IMR-90 (cell line): ENCODE results near the gene CHMP4B. TPM values are rescaled to one million over a fixed set of nuclear protein-coding genes. Genes with fewer than 3 reads are reported as not detected.

Source experiments
- ATAC-seq: fragments of 200-7000 bp; cut with Tn5 transposase; 2 replicates; pipeline ENCODE4 v1.9.1; 2020; ENCODE audit warnings: low read depth, mild to moderate bottlenecking, moderate library complexity
- BruUV-seq: library from RNA; stranded (reverse); fragments of 400-500 nt; replicated peaks from 2 replicates; lab custom pipeline; 2021; lab: Mats Ljungman, UMichigan
- CTCF ChIA-PET: fragments of 300-600 bp; formaldehyde crosslinking; extraction: SDS; loops from one replicate; lab custom pipeline; 2021; ENCODE audit warnings: antibody characterized with exemption; lab: Yijun Ruan, JAX
- POLR2A ChIA-PET: fragments of 300-600 bp; sonication (Branson Sonifier 250); formaldehyde crosslinking; loops from one replicate; lab custom pipeline; 2022; ENCODE audit warnings: antibody characterized with exemption; ENCODE audit not compliant: unreplicated experiment; lab: Charles Lee
- DNase-seq: peaks from one replicate; pipeline ENCODE4 v3.0.0; 2013
- H2AFZ ChIP-seq: replicated peaks from 2 replicates; pipeline ENCODE3; 2013; ENCODE audit warnings: low read length, mild to moderate bottlenecking; ENCODE audit not compliant: poor library complexity
- H2AK5ac ChIP-seq: 2 replicates; pipeline ENCODE4 v1.6.1; 2013; ENCODE audit warnings: low read depth, low read length, inconsistent platforms
- H2AK9ac ChIP-seq: replicated peaks from 2 replicates; pipeline ENCODE3; 2013; ENCODE audit warnings: mild to moderate bottlenecking, low read depth, low read length, moderate library complexity; ENCODE audit not compliant: poor library complexity
- H2BK120ac ChIP-seq: 2 replicates; pipeline ENCODE4 v1.6.1; 2013; ENCODE audit warnings: low read depth, low read length, inconsistent platforms
- H2BK15ac ChIP-seq: 3 replicates; pipeline ENCODE4 v1.6.1; 2013; ENCODE audit warnings: low read depth, low read length, inconsistent platforms
- H2BK20ac ChIP-seq: 2 replicates; pipeline ENCODE4 v1.6.1; 2013; ENCODE audit warnings: low read depth, mild to moderate bottlenecking, inconsistent platforms, low read length, moderate library complexity
- H2BK5ac ChIP-seq: 2 replicates; pipeline ENCODE4 v1.6.1; 2013; ENCODE audit warnings: mild to moderate bottlenecking, low read depth, low read length, inconsistent platforms; ENCODE audit not compliant: poor library complexity, severe bottlenecking
- H3K14ac ChIP-seq: replicated peaks from 2 replicates; pipeline ENCODE4 v1.6.1; 2013; ENCODE audit warnings: low read depth, low read length, inconsistent platforms
- H3K18ac ChIP-seq: 2 replicates; pipeline ENCODE4 v1.6.1; 2013; ENCODE audit warnings: low read depth, low read length, control low read depth
- H3K23ac ChIP-seq: 2 replicates; pipeline ENCODE4 v1.6.1; 2013; ENCODE audit warnings: low read depth, low read length, inconsistent platforms
- H3K27ac ChIP-seq: 2 replicates; pipeline ENCODE4 v1.5.1; 2013; ENCODE audit warnings: mild to moderate bottlenecking, control low read depth, low read length; ENCODE audit not compliant: insufficient read depth
- H3K27me3 ChIP-seq: 2 replicates; pipeline ENCODE4 v1.6.1; 2013; ENCODE audit warnings: low read length; ENCODE audit not compliant: control insufficient read depth, insufficient read depth
- H3K36me3 ChIP-seq: 2 replicates; pipeline ENCODE4 v1.6.1; 2013; ENCODE audit warnings: low read length, mixed read lengths; ENCODE audit not compliant: control insufficient read depth, insufficient read depth
- H3K4ac ChIP-seq: 2 replicates; pipeline ENCODE4 v1.6.1; 2013; ENCODE audit warnings: low read depth, low read length, inconsistent platforms
- H3K4me1 ChIP-seq: 2 replicates; pipeline ENCODE4 v1.6.1; 2013; ENCODE audit warnings: low read length, mixed read lengths; ENCODE audit not compliant: control insufficient read depth, insufficient read depth
- H3K4me2 ChIP-seq: 2 replicates; pipeline ENCODE4 v1.6.1; 2013; ENCODE audit warnings: low read depth, mild to moderate bottlenecking, control low read depth, low read length, moderate library complexity
- H3K4me3 ChIP-seq: 2 replicates; pipeline ENCODE4 v1.5.1; 2013; ENCODE audit warnings: low read depth, mild to moderate bottlenecking, control low read depth, low read length, moderate library complexity; ENCODE audit not compliant: insufficient read depth
- H3K56ac ChIP-seq: 2 replicates; pipeline ENCODE4 v1.6.1; 2013; ENCODE audit warnings: low read length, inconsistent platforms; ENCODE audit not compliant: insufficient read depth; ENCODE audit errors: extremely low read depth
- H3K79me1 ChIP-seq, 2 experiments: 2 replicates each; pipeline ENCODE4 v1.6.1; 2013; ENCODE audit warnings: low read length in 2 of 2, inconsistent platforms in 1 of 2, low read depth in 1 of 2
- H3K9ac ChIP-seq: 2 replicates; pipeline ENCODE4 v1.6.1; 2013; ENCODE audit warnings: low read depth, low read length, control low read depth
- H3K9me1 ChIP-seq: 2 replicates; pipeline ENCODE4 v1.6.1; 2013; ENCODE audit warnings: low read length, inconsistent platforms; ENCODE audit not compliant: insufficient read depth
- H3K9me3 ChIP-seq: 2 replicates; pipeline ENCODE4 v1.6.1; 2013; ENCODE audit warnings: low read length; ENCODE audit not compliant: control insufficient read depth, insufficient read depth
- H4K20me1 ChIP-seq: 2 replicates; pipeline ENCODE4 v1.6.1; 2013; ENCODE audit warnings: low read length, inconsistent platforms; ENCODE audit not compliant: insufficient read depth
- H4K5ac ChIP-seq: 2 replicates; pipeline ENCODE4 v1.6.1; 2013; ENCODE audit warnings: mild to moderate bottlenecking, low read depth, low read length, control low read depth
- H4K8ac ChIP-seq, 2 experiments: 2 replicates each; pipeline ENCODE4 v1.6.1; 2013; ENCODE audit warnings: low read depth in 2 of 2, low read length in 2 of 2, control low read depth in 1 of 2, inconsistent platforms in 1 of 2
- H4K91ac ChIP-seq: 2 replicates; pipeline ENCODE4 v1.6.1; 2013; ENCODE audit warnings: low read depth, low read length, inconsistent platforms; ENCODE audit not compliant: insufficient read depth
- BHLHE40 ChIP-seq: fragments of 150-350 bp; IDR thresholded peaks from 2 replicates; pipeline ENCODE4 v1.6.1; 2016; ENCODE audit warnings: mild to moderate bottlenecking, low read depth, low read length
- CEBPB ChIP-seq: IDR thresholded peaks from 2 replicates; pipeline ENCODE4 v1.6.1; 2012; ENCODE audit warnings: low read depth, low read length, improper control_type of control experiment
- CHD1 ChIP-seq: IDR thresholded peaks from 2 replicates; pipeline ENCODE4 v1.6.1; 2012; ENCODE audit warnings: low read depth, low read length, improper control_type of control experiment
- RCOR1 ChIP-seq: IDR thresholded peaks from 2 replicates; pipeline ENCODE4 v1.6.1; 2012; ENCODE audit warnings: mild to moderate bottlenecking, low read length, improper control_type of control experiment; ENCODE audit not compliant: insufficient replicate concordance
- RFX5 ChIP-seq: IDR thresholded peaks from 2 replicates; pipeline ENCODE4 v1.8.0; 2012; ENCODE audit warnings: low read depth, mild to moderate bottlenecking, low read length, moderate library complexity
- WGBS, 2 experiments: methylation state at CpG; one replicate each; pipeline versions ENCODE4 v1.1.5 to v1.1.7; 2013; ENCODE audit warnings: missing lambda C conversion rate in 2 of 2; ENCODE audit not compliant: insufficient read length in 1 of 2; ENCODE audit errors: extremely low coverage in 2 of 2; 5-methylcytosine and 5-hydroxymethylcytosine counted together
- dilution Hi-C: fragments of 300-500 bp; cut with HindIII; formaldehyde crosslinking; loops from one replicate; pipeline ENCODE4 v1.14.3; 2018; ENCODE audit warnings: low sequenced_read_pairs; ENCODE audit not compliant: unreplicated experiment
- in situ Hi-C: fragments of 300-500 bp; cut with MboI; formaldehyde crosslinking; loops from 3 replicates; pipeline ENCODE4 v1.14.3; 2019; ENCODE audit warnings: low sequenced_read_pairs, inconsistent platforms, mixed read lengths
- intact Hi-C: fragments of 100-400 bp; cut with micrococcal nuclease; formaldehyde crosslinking; loops from 2 replicates; pipeline ENCODE4 v1.10.0; 2022
- polyA plus RNA-seq, 3 experiments: library from polyadenylated mRNA; depleted of rRNA; stranded (reverse); fragments of >200 nt; gene quantifications; 2 replicates each; pipeline ENCODE4 v1.2.3, GENCODE V29; 2012; ENCODE audit warnings: low replicate concordance in 1 of 3
- total RNA-seq: library from RNA; depleted of rRNA; stranded (reverse); fragments of >200 nt; gene quantifications from 2 replicates; pipeline ENCODE4 v1.2.3, GENCODE V29; 2012
- TF ChIP-seq, protein P1 (sequence below): conservative IDR thresholded peaks from 2 replicates; pipeline ENCODE4 v1.5.1; 2012; ENCODE audit warnings: mild to moderate bottlenecking, low read depth, low read length, improper control_type of control experiment

Gene CHMP4B
- total and polyA plus RNA-seq, 2 of the 4 experiments (the other 2 are of a cell fraction) = 30.3 to 94.8 TPM

GRCh38 chr20:33785503-33785902 lies 25.6 kb upstream of the CHMP4B start:
- Histone ChIP-seq H2BK20ac (no peak overlapping the region), H3K18ac (no peak overlapping the region), H4K91ac (no peak overlapping the region), H3K27ac (no peak overlapping the region), H3K4ac (no peak overlapping the region), H3K9ac (no peak overlapping the region), H3K56ac (no peak overlapping the region), H4K8ac (no peak overlapping the region), H3K4me3 (no peak overlapping the region), H3K9me3 (no peaks in the 10 kb centered on the region), H2BK5ac (no peak overlapping the region), H3K36me3 (no peaks in the 10 kb centered on the region; the same call in 1 of the 2 replicates), H2AFZ (no peak overlapping the region), H3K14ac (no peak overlapping the region), H2BK120ac (no peak overlapping the region), H2AK5ac (no peak overlapping the region), H3K4me2 (no peak overlapping the region), H2AK9ac (no peak overlapping the region), H3K9me1 (no peaks in the 10 kb centered on the region), H3K79me1 (no peaks in the 10 kb centered on the region; a peak in 1 of 4 replicates), H4K20me1 (0 out of 2 replicates have a peak, but pooled peaks cover 8% of the 10 kb centered on the region), H4K5ac (no peak overlapping the region), H3K27me3 (no peaks in the 10 kb centered on the region), H2BK15ac (no peak overlapping the region), H3K4me1 (peaks cover 6% of the 10 kb centered on the region), H3K23ac (no peak overlapping the region)
- intact Hi-C loops = no loop called here
- DNase-seq = no peak
- ChIA-PET CTCF (no interaction called here), POLR2A (no interaction called here)
- in situ Hi-C loops = no loop called here
- no peak for ATAC-seq
- no TSS peak for BruUV-seq
- dilution Hi-C loops = no loop called here
- TF ChIP-seq, protein P1, sequence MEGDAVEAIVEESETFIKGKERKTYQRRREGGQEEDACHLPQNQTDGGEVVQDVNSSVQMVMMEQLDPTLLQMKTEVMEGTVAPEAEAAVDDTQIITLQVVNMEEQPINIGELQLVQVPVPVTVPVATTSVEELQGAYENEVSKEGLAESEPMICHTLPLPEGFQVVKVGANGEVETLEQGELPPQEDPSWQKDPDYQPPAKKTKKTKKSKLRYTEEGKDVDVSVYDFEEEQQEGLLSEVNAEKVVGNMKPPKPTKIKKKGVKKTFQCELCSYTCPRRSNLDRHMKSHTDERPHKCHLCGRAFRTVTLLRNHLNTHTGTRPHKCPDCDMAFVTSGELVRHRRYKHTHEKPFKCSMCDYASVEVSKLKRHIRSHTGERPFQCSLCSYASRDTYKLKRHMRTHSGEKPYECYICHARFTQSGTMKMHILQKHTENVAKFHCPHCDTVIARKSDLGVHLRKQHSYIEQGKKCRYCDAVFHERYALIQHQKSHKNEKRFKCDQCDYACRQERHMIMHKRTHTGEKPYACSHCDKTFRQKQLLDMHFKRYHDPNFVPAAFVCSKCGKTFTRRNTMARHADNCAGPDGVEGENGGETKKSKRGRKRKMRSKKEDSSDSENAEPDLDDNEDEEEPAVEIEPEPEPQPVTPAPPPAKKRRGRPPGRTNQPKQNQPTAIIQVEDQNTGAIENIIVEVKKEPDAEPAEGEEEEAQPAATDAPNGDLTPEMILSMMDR = no peak
- TF ChIP-seq BHLHE40 (no peak), CHD1 (no peak), CEBPB (no peak), RCOR1 (no peak), RFX5 (no peak)
- WGBS, 2 experiments = 100% methylated on average over 4 of the region's 5 CpGs; no CpG with 5 or more reads in 1 of the 2 experiments
